HG02759 (cell line): ENCODE measurements around the gene PRAMEF14.
"Not testable (repeated sequence)": the region's sequence is repeated elsewhere in the genome, so short reads cannot be mapped to it uniquely, and the experiment has no call there.

Experiments
- ATAC-seq: cut with Tn5 transposase; IDR thresholded peaks from one replicate; pipeline ENCODE4 v1.9.1; 2021; ENCODE audit warnings: mild to moderate bottlenecking, moderate library complexity; ENCODE audit not compliant: unreplicated experiment

Gene PRAMEF14

GRCh38 chr1:13347034-13347433, at the start of gene PRAMEF14:
Gene PRAMEF14, minus strand, starts transcription at chr1:13347134. Its CDS starts 1,820 bp downstream, at chr1:13345314.
- not testable (repeated sequence) for ATAC-seq

GRCh38 chr1:13395311-13395710, 48.4 kb upstream of the PRAMEF14 start:
- ATAC-seq, result not testable (repeated sequence)

- not testable (repeated sequence) for ATAC-seq
Observed at GRCh38 chr1:13394761-13395160, 47.8 kb upstream of the PRAMEF14 start.

- ATAC-seq, result not testable (repeated sequence)
Observed at GRCh38 chr1:13393004-13393403, 46.1 kb upstream of the PRAMEF14 start.

GRCh38 chr1:13389332-13389731, 42.4 kb upstream of the PRAMEF14 start, which contains the start of gene PRAMEF17:
Gene PRAMEF17, plus strand, starts transcription at chr1:13389632. Its CDS starts 26 bp downstream, at chr1:13389658.
- ATAC-seq, result not testable (repeated sequence)

- not testable (repeated sequence) for ATAC-seq
Observed at GRCh38 chr1:13380380-13380779, 33.4 kb upstream of the PRAMEF14 start.

- not testable (repeated sequence) for ATAC-seq
Observed at GRCh38 chr1:13378983-13379382, 32.0 kb upstream of the PRAMEF14 start.

GRCh38 chr1:13368544-13368943, 21.6 kb upstream of the PRAMEF14 start:
- not testable (repeated sequence) for ATAC-seq

GRCh38 chr1:13366536-13366935, 19.6 kb upstream of the PRAMEF14 start:
- not testable (repeated sequence) for ATAC-seq

GRCh38 chr1:13364928-13365327, 18.0 kb upstream of the PRAMEF14 start:
- ATAC-seq, result not testable (repeated sequence)

- not testable (repeated sequence) for ATAC-seq
Observed at GRCh38 chr1:13362364-13362763, 15.4 kb upstream of the PRAMEF14 start.

GRCh38 chr1:13356774-13357173, 9.8 kb upstream of the PRAMEF14 start:
- not testable (repeated sequence) for ATAC-seq

- not testable (repeated sequence) for ATAC-seq
Observed at GRCh38 chr1:13354475-13354874, 7.5 kb upstream of the PRAMEF14 start.

- not testable (repeated sequence) for ATAC-seq
Observed at GRCh38 chr1:13353476-13353875, 6.5 kb upstream of the PRAMEF14 start.

GRCh38 chr1:13342496-13342895, 4.4 kb downstream of the PRAMEF14 start:
- ATAC-seq, result not testable (repeated sequence)

- not testable (repeated sequence) for ATAC-seq
Observed at GRCh38 chr1:13315281-13315680, 31.7 kb downstream of the PRAMEF14 start, which contains the start of gene PRAMEF15. Gene PRAMEF15, plus strand, starts transcription at chr1:13315581. Its CDS starts 2,827 bp downstream, at chr1:13318408.

- not testable (repeated sequence) for ATAC-seq
Observed at GRCh38 chr1:13303239-13303638, 43.7 kb downstream of the PRAMEF14 start, which contains the start of gene PRAMEF33. Gene PRAMEF33, plus strand, starts transcription at chr1:13303539. Its CDS starts 2,416 bp downstream, at chr1:13305955.

- ATAC-seq, result not testable (repeated sequence)
Observed at GRCh38 chr1:13302197-13302596, 44.7 kb downstream of the PRAMEF14 start.

GRCh38 chr1:13298699-13299098, 48.2 kb downstream of the PRAMEF14 start:
- ATAC-seq, result not testable (repeated sequence)

GRCh38 chr1:13297216-13297931, 49.6 kb downstream of the PRAMEF14 start:
- ATAC-seq, result not testable (repeated sequence)
